SKM-1 treated with dmso at 0.1 percent for 144 hours (cell line): Measurements from ENCODE around the gene ADAM20.
"Not testable (repeated sequence)": the region's sequence is repeated elsewhere in the genome, so short reads cannot be mapped to it uniquely, and the experiment has no call there.

ENCODE experiments used
- DNase-seq: peaks from one replicate; lab custom pipeline; 2025; ENCODE audit not compliant: unreplicated experiment; lab: John Stamatoyannopoulos, UW

Gene ADAM20

DNA sequence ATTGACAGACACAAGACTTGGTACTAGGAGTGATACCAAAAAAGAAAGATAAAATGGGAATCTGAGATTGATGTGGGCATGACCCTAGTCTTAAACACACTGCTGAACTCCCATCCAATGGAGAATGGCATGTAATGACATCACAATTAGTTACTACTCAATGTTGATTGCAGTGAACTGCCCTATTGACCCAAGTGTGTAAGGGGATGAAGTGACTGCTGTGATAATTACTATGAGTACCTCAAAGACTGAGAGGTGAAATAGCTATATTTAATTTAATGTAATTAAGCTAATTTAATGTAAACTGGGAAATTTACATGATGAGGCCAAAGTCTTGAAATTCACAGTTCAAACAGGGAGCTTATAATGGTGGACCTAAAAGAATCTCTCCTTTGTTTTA, at the start of gene ADAM20:
Gene ADAM20, minus strand, starts transcription at position 101 of the 400 bp plus-strand sequence. CDS start 10,247 bp downstream, outside the sequence.
- DNase-seq = no peak

- DNase-seq = no peak
Observed at GRCh38 chr14:70576891-70577290, 42.1 kb upstream of the ADAM20 start.

DNA sequence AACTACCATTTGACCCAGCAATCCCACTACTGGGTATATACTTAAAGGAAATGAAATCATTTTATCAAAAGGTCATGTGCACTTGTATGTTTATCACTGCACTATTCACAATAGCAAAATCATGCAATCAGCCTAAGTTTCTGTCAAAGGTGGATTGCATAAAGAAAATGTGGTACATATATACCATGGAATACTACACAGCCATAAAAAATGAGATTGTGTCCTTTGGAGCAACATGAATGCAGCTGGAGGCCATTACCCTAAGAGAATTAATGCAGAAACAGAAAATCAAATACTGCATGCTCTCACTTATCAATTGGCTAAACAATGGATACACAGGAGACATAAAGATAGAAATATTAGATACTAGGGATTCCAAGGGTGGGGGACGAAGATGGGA, 38.2 kb upstream of the ADAM20 start:
- no peak for DNase-seq

DNA sequence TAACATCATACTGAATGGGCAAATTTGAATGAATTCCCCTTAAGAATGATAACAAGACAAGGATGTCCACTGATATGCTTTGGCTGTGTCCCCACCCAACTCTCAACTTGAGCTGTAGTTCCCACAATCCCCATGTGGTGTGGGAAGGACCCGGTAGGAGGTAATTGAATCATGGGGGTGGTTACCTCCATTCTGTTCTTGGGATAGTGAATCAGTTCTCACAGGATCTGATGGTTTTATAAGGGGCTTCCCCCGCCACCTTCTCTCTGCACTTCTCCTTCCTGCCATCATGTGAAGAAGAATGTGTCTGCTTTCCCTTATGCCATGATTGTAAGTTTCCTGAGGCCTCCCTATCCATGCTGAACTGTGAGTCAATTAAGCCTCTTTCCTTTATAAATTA, 36.3 kb upstream of the ADAM20 start:
- DNase-seq = no peak

DNA sequence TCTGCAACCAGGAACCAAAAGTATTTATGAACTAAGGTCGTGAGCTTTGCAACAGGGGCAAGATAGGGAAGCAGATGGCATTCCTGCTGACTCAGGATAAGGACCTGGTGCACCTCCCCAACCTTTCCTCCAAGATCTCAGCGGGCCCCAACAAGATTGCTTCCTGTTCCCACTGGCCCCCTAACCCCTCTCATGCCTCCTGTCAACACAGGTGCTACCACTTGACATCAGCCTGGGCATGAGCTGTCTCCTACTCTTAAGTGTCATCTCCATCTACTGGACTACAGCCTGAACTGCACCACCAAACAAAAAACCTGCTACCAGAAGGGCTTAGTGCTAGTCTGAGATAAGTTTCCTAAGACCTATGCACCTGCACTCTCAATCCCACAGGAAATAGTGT, 33.0 kb upstream of the ADAM20 start:
- DNase-seq = no peak

- DNase-seq = no peak
Observed at GRCh38 chr14:70563869-70564268, 29.1 kb upstream of the ADAM20 start.

DNA sequence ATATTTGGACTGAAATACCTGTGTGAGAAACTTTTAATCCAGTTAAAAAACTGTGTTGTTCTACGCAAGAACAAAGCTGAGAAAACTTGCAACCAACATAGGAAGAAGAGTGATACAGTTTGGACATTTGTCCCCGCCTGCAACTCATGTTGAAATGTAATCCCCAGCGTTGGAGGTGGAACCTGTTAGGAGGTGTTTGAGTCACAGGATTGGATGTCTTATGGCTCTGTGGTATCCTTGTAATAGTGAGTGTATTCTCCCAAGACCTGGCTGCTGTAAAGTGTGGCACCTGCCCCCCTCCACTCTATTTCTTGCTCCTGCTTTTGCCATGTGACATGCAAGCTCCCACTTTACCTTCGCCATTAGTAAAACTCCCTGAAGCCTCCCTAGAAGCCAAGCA, 28.6 kb upstream of the ADAM20 start:
- no peak for DNase-seq

- DNase-seq = no peak
Observed at GRCh38 chr14:70558356-70558755, 23.6 kb upstream of the ADAM20 start.

- DNase-seq = no peak
Observed at GRCh38 chr14:70555890-70556289, 21.1 kb upstream of the ADAM20 start.

GRCh38 chr14:70538087-70538486, 3.3 kb upstream of the ADAM20 start:
- DNase-seq = no peak

DNA sequence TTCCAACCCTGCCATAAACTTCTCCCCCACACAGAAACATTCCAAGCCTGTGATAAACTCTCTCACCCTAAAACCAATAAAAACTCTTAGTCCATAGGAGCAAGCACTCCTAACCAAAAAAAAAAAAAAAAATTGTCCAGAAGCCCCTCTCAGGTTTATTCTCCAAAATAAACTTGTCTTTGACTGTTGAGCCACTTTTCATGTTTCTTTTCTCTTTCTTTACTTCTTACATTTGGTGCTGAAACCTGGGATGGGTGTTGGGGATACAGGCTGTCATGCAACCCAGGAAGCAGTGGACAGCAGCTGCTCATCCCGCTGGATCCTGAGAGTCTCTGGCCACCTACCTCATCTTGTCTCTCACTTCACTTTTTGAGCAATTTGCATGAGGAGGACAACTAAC, 2.0 kb upstream of the ADAM20 start:
- DNase-seq = no peak

DNA sequence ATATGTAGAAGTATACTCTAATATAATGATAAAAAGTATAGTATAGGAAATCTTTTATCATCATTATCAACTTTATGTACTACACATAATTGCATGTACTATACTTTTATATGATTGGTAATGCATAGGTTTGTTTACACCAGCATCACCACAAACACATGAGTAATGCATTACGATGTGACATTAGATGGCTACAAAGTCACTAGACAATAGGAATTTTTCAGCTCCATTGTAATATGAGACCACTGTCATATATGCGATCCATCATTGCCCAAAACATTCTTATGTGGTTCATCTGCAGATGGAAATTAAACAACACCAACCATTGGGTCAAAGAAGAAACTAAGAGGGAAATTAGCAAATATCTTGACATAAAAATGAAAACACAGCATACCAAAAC, 4.4 kb downstream of the ADAM20 start:
- DNase-seq = no peak

GRCh38 chr14:70527501-70528105, 7.2 kb downstream of the ADAM20 start:
- no peak for DNase-seq

GRCh38 chr14:70525691-70526090, 9.1 kb downstream of the ADAM20 start:
- DNase-seq = no peak

DNA sequence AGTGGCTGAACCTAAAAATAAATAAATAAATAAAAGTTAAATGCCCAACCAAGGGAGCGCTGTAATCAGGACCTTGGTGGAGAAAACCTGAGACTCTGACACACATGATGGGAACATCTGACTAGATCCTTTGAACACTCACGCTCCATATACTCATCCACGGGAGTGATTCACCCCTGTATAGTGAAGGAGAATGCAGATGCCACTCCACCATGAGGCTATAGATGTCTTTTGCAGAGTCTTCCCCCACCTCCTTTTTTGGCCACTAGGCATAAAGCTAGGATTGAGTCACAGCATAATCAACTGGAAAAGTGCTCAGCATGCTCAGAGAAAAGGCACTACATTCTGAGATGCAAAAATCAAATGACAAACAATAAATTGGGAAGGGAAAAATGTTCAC, 19.0 kb downstream of the ADAM20 start:
- DNase-seq = no peak

DNA sequence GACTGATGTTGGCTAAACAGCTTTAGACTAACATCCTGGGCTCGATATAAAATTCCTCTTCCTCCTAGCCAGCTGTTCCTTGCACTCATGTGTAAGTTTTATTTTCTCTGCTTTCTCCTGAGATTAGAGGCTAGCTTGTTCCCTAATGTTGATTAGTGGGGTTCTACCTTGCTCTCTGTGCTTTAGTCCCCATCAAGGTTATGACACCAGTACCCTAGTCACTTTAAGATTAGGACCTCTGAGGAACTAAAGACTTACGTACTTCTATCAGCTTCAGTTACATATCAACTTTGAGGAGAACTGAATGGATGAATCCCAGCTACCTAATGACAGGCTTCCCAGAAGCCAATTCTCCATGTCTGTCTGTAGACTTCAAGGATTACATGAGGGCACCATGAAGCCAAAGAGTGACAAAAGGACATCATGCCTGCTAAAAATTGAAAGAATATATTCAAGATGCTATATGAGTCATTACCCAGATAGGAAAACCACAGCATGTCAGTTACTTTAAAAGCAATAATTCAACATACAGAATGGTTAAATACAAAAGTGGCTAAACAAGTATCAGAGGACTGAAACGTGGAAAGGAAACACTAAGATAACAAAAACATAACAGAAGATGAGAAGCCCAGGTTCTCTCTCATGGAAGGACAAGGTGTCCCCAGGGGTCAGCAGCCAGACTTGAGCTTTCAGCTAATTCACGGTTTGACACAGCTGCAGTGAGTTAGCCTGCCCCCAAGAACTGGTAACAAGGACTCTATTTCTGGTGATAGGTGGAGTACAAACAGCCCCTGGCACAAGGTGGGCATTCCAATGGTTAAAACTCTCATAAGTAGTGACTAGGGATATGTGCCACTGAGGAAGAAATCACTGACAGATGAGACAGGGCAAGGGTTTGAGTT, 20.4 kb downstream of the ADAM20 start:
- DNase-seq = no peak

DNA sequence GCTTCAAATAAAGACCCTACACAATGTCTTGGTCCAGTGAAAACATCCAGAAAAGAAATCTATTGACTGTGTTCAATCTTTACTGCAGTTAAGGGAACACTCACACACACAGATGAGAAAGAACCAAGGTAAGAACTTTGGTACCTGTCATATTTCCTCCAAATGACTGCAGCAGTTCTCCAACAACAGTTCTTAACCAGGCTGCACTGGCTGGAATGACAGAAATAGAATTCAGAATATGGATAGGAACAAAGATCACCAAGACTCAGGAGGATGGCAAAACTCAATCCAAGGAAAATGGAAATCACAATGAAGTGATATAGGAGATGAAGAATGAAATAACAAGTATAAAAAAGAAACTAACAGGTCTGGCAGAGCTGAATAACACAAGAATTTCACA, 36.6 kb downstream of the ADAM20 start:
- no peak for DNase-seq

- no peak for DNase-seq
Observed at GRCh38 chr14:70489579-70490200, 45.1 kb downstream of the ADAM20 start.

GRCh38 chr14:70477356-70478105, 57.3 kb downstream of the ADAM20 start:
- DNase-seq = not testable (repeated sequence)

GRCh38 chr14:70475459-70475858, 59.3 kb downstream of the ADAM20 start:
- DNase-seq = not testable (repeated sequence)

- no peak for DNase-seq
Observed at GRCh38 chr14:70473825-70474224, 61.0 kb downstream of the ADAM20 start.
